HG02763 (cell line): ENCODE data around the gene BMPR1A.
"Not testable (repeated sequence)": the region's sequence is repeated elsewhere in the genome, so short reads cannot be mapped to it uniquely, and the experiment has no call there.

ENCODE experiments used
- ATAC-seq: cut with Tn5 transposase; IDR thresholded peaks from one replicate; pipeline ENCODE4 v1.9.1; 2021; ENCODE audit warnings: mild to moderate bottlenecking, moderate library complexity; ENCODE audit not compliant: unreplicated experiment

BMPR1A gene

GRCh38 chr10:86871563-86872183 is 115.3 kb downstream of the BMPR1A start:
- ATAC-seq, result no peak

DNA sequence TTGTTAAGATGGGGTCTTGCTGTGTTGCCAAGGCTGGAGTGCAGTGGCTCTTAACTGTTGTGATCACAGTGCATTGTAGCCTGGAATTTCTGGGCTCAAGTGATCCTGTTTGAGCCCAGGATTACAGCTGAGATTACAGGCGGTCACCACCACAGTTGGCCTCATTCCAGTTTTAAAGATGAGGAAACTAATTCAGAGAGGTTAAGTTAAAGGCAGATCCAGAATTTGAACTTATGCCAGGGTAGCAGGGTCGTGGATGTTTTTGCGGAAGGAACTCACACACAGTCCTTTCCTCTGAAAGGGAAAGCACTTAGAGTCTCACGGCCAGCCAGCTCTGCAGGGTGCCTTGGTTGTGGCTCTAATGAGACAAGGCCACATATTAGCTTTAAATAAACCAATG is 116.3 kb downstream of the BMPR1A start:
- ATAC-seq, result no peak

DNA sequence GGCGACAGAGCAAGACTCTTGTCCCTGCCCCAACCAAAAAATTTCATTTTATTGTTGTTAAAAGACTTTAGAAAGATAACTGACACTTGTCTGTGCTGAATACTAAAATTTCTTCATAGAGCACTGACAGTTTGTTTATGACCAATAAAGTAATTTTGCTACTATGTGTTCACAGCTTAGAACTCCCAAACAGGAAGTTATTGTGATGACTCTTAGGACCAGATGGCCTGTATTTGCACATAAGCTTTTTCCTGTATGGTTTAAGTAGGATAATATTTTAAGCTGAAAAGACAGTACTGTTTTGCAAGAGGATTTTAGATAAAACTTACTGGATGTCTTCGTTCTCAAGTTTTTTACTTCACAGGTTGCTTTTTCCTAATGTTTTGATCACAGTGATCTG is 120.3 kb downstream of the BMPR1A start:
- no peak for ATAC-seq

DNA sequence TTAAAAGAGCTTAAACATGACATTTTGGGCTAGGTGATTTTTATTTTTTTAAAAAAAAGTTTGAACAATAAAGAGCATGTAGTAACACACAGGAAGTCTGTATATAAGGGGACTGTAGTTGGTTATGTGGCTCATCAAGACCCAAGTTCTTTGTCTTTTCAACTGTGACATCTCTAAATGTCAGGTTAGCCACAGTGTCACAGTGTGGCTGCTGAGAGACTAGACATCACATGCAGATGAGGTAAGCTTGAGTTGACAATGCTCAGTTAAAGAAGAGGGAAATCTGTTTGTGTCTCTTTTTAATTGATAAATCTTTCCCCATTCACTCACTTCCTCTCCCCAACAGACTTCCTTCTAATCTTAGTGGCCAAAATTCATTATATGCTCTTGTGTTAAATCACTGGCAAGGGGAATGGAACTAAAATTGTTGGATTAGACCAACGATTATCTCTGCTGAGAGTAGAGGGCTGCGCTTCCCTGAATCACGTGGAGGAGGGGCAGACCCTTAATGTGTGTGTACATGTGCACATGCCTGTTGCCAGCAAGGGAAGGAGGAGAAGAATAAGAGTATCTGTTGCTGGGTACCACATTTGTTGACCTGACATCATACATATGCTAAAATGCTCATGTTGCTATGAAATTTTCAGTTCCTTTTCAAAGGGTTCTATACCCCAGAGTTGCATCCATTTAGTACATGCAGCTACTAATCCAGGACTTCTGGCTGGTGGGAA is 122.7 kb downstream of the BMPR1A start:
- ATAC-seq, result no peak

DNA sequence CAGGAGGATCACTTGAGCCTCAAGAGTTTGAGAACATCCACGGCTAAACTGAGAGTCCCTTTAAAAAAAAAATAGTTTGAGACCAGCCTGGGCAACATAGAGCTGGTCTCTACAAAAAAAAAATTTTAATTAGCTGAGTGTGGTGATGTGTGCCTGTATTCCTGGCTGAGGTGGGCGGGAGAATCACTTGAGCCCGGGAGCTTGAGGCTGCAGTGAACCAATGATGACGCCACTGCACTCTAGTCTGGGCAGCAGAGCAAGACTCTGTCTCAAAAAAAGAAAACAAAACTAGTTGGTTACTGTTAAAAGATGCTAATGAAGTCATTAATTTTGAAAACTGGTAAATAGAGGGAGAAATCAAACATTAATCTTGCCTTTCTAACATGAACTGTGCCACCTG is 124.6 kb downstream of the BMPR1A start:
- ATAC-seq, result no peak

DNA sequence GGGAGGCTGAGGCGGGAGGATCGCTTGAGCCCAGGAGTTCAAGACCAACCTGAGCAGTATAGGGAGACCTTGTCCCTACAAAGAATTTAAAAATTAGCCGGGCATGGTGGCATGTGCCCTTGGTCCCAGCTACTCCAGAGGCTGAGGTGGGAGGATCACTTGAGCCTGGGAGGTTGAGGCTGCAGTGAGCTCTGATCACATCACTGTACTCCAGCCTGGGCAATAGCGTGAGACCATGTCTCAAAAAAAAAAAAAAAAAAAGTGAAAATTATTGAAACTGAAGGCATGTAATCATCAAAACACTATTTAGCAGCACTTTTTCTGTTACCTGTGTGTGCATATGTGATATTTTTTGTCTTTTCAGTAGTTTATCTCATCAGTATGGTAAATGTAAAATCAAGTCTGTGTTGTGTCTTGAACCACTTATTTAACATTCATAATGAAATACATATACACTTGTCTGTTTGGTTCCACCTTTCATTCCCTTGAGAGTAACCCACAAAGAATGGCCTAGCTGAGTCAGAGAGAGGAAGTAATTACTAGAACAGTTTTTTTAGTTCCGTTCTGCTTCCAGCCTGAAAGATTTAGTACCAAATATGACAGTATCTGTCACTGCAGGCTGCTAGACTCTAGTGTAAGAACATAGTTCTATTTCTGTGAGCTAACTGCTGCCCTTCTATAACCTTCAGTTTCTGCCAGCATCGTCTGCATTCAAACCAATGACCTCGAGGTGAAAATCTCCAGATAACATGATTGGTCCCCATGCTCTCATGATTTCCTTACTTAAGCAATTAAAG is 132.4 kb downstream of the BMPR1A start:
- ATAC-seq, result peak; percentile 97

GRCh38 chr10:86889997-86890396 is 133.6 kb downstream of the BMPR1A start:
- no peak for ATAC-seq

DNA sequence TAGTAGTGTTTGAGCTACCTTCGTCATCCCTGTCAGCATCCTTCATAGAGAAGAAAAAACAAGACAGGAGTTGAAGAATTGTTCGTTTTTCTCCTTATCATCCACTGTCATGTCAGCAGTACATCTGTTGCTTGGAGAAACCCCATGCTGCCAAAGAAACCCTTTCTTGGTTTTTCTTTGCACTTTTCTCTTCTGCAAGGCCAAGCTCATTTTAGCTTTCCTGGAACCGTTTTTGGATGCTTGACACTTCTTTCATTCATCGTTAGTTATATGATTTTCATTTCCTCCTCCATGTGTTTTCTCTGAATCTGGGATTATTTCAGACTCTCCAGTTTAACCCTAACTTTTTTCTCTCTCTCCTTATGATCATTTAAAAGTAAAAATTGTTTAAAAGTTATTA is 142.1 kb downstream of the BMPR1A start:
- ATAC-seq, result no peak

DNA sequence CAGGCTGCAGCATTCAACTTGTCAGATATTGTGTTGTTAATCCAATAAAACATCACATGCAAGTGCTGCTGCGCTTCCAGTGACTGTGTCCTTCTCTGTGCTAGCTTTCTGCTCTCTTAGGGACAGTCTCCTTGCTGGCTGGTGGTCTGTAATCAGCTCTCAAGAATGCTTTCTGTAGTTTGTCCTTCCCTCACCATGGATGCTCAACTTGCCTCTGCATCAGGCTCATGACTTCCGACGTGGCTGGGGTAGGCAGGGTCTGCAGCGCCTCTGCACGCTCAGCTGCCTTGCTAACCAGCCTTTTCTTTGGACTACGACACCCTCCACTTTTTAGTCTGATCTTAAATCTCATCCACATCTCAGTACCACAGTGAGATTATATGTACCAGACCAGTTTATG is 142.7 kb downstream of the BMPR1A start:
- ATAC-seq, result no peak

- no peak for ATAC-seq
These were observed 143.4 kb downstream of the BMPR1A start for GRCh38 chr10:86899670-86900276.

DNA sequence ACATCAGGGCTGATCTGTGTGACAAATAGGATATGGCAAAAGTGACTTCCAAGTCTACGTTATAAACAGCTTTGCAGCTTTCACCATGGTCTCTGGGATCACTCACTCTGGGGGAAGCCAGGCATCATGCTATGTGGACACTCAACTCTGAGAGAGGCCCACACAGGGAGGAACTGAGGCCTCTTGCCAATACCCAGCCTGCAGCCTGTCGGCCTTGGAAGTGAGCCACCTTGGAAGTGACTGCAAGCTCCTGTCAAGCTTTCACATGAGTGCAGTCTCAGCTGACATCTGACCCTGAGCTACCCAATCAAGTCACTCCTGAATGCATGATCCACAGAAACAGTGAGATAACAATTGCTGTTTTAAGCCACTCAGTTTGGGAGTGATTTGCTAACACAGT is 144.5 kb downstream of the BMPR1A start:
- no peak for ATAC-seq

GRCh38 chr10:86904600-86904999 is 148.2 kb downstream of the BMPR1A start:
- ATAC-seq, result no peak

- no peak for ATAC-seq
These were observed 149.0 kb downstream of the BMPR1A start for GRCh38 chr10:86905429-86905828.

DNA sequence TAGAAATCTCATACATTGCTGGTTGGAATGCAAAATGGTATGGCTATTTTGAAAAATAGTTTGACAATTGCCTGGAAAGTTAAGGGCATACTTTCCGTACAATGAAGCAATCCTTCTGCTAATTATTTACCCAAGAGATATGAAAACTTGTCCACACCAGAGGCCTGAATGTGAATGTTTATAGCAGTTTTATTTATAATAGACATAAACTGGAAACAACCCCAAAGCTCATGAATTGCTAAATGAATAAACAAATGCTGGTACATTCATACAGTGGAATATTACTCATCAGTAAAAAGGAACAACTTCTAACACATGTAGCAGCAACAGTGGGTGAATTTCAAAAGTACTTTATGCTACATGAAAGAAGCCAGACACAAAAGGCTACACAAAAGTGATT is 158.3 kb downstream of the BMPR1A start:
- ATAC-seq, result no peak

DNA sequence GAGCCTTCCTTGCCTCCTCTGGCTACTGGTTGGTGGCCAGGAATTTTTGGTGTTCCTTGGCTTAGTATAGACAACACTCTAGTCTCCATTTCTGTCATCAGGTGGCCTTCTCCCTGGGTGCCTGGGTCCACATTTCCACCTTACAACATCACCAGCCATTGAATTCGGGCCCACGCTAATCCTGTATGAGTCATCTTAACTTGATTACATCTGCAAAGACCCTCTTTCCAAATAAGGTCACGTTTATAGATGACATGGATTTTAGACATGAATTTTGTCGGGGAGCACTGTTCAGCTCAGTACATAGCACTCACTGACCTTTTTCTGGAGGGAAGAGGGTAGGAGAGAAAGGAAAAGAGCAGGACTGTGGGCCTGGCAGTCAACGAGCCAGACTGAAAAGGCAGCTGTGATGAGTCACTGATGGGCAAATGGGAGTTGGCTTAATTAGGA is 161.6 kb downstream of the BMPR1A start:
- ATAC-seq, result no peak

- ATAC-seq, result no peak
These were observed 166.1 kb downstream of the BMPR1A start for GRCh38 chr10:86922553-86922961.

- ATAC-seq, result no peak
These were observed 173.3 kb downstream of the BMPR1A start for GRCh38 chr10:86929468-86930380.

- ATAC-seq, result no peak
These were observed 175.5 kb downstream of the BMPR1A start for GRCh38 chr10:86931872-86932271.

DNA sequence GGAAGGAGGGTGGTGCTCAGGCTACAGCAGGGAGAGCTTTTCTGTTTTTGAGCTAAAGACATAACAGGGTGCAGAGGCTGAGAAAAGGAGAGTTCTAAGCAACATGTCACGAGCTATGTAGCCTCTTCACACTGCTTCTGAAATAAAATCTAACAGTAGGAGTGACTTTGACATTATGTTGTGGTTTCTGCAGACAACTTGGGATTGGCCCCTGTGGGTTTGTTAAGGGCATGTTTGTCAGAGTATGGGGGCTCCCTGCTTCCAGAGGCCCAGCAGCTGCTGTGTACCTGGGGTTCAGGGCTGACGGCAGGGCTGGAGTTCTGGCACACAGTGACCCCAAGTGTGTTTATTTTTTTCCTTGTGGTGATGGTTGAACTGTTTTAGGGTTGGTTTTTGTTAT is 176.3 kb downstream of the BMPR1A start:
- no peak for ATAC-seq

- not testable (repeated sequence) for ATAC-seq
These were observed 177.8 kb downstream of the BMPR1A start for GRCh38 chr10:86934162-86934711.
